Fibroblast of villous mesenchyme (primary cell): Measurements from ENCODE around the gene CCNG2. TPM values are rescaled to one million over a fixed set of nuclear protein-coding genes. Genes with fewer than 3 reads are reported as not detected.

Experiments used
- DNase-seq: peaks from one replicate; pipeline ENCODE4 v3.0.0-alpha.2; 2010; ENCODE audit warnings: low read depth
- H3K4me3 ChIP-seq: 2 replicates; pipeline ENCODE4 v1.5.1; 2011; ENCODE audit warnings: low read depth, mild to moderate bottlenecking, low read length
- total RNA-seq: library from RNA; depleted of rRNA; stranded (reverse); fragments of >200 nt; gene quantifications from 2 replicates; pipeline ENCODE4 v1.2.3, GENCODE V29; 2012
- TF ChIP-seq, protein P1 (sequence below): IDR thresholded peaks from 2 replicates; pipeline ENCODE4 v1.5.1; 2012; ENCODE audit warnings: low read depth, mild to moderate bottlenecking, low read length; ENCODE audit not compliant: insufficient read depth

Gene CCNG2
- total RNA-seq, 1 donor, result 25.9 TPM

DNA sequence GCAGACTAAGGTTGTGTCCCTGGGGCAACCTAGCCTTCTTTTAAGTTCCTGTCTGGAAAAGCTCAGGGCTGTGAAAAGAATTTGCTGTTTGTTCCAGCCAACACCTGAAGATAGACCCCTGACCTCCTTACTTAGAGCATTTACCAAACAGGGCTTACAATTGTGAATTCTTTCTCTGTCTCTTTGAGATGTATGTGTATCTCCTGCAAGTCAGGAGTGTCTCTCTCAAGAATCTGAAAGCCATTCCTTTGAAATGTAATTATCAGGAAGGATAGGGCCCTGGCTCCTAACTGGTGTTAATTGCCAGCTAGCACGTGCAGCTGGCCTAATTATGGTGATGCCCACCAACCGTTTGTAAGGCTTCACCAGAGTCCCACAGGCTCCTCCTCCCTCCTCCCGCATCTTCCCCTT, 18.2 kb downstream of the CCNG2 start:
- TF ChIP-seq, protein P1, sequence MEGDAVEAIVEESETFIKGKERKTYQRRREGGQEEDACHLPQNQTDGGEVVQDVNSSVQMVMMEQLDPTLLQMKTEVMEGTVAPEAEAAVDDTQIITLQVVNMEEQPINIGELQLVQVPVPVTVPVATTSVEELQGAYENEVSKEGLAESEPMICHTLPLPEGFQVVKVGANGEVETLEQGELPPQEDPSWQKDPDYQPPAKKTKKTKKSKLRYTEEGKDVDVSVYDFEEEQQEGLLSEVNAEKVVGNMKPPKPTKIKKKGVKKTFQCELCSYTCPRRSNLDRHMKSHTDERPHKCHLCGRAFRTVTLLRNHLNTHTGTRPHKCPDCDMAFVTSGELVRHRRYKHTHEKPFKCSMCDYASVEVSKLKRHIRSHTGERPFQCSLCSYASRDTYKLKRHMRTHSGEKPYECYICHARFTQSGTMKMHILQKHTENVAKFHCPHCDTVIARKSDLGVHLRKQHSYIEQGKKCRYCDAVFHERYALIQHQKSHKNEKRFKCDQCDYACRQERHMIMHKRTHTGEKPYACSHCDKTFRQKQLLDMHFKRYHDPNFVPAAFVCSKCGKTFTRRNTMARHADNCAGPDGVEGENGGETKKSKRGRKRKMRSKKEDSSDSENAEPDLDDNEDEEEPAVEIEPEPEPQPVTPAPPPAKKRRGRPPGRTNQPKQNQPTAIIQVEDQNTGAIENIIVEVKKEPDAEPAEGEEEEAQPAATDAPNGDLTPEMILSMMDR, result no peak
- no peak overlapping the region for H3K4me3 ChIP-seq
- DNase-seq, result no peak

DNA sequence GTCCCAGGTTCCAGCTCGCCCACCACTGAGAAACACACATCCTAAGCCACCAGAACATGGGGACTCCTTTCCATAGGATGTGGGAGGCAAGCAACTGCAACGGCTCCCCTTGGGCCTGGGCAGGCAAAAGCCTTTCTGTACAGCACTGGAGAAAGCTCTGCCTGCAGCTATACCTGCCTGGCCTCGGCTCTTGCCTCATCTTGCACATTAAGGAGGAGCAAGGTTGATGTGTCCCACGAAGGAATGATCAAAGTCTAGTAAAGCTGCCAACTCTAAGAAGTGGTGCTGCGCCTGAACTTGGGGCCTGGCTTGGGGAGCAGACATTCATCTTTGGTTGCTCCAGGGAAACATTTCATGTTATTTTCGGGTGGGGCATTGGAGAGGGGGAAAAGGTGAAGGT, 19.6 kb downstream of the CCNG2 start:
- TF ChIP-seq, protein P1, result no peak
- DNase-seq, result no peak
- no peak overlapping the region for H3K4me3 ChIP-seq

DNA sequence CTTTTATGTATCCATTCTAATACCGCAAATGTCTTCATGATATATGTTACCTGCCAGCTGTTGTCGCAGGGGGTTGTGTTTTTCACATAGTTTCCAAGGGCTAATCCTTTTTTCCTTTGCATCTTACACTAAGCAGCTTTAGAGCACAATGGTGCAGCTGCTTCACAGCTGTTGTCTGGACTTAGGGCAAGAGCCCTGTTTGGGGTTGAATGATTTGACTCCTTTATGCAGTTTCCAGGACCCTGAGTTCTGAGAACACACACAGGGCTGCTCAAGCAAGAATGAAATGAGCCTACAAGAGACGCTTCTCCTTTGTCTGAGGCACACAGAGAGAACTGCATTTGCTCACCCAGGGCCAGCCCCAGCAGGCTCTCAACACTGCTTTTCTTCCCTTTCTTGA, 20.2 kb downstream of the CCNG2 start:
- no peak overlapping the region for H3K4me3 ChIP-seq
- DNase-seq, result peak; percentile 62
- TF ChIP-seq, protein P1, result no peak

DNA sequence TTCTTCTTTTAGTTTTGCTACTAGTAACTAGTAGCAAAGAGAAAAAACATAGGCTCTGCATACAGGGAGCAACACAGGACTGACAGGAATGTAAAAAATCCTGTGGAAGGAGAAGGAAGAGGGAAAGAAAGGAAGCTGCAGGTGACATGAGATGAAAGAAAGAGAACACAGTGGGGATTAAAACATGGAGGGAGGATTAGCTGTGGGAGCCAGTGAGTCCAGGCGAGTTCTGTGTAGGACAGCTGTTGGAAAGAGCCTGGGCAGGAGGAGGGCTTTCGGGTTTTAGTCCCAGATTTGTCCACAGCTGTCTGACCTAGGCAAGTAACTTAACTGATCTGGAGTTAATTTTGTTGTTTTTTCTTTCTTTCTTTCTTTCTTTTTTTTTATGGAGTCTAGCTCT, 21.6 kb downstream of the CCNG2 start:
- no peak for DNase-seq
- no peak overlapping the region for H3K4me3 ChIP-seq
- TF ChIP-seq, protein P1, result no peak

DNA sequence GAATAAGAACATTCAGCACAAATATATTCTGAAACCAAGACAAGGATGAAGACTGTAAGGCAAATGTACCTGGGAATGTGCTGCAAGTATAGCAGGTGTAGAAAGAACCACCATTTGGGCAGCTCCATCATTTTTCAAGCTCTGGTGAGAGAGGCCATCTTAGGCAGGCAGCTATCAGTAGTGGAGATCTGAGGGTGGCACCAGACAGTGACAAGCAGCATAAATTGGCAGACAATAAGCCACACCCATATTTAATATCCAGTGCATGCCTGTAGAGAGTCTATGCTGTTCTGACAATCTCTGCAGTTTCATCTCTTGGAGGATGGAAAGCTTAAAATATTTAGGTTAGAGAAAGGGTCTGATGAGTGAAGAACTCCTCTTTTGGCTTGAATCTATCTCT, 22.5 kb downstream of the CCNG2 start:
- TF ChIP-seq, protein P1, result no peak
- H3K4me3 ChIP-seq, result no peak overlapping the region
- no peak for DNase-seq

DNA sequence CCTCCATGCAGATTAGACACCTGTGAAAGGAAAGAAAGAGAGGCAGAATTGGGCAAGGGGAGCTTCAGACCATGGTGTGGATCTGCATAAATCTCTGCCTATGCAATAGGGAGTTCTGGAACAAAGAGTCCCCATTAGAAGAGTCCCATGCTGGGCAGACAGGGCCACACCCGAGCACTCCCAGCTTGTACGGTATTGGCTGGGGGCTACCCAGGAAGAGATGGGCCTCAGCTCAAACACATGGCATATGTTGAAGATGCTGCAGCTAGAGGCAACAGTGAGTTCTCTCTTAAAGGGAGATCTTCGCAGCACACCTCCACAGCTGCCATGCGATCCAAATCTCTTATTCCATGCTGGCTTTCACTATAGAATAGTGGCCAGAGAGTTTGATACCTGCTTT, 24.7 kb downstream of the CCNG2 start:
- H3K4me3 ChIP-seq, result no peak overlapping the region
- no peak for DNase-seq
- TF ChIP-seq, protein P1, result no peak

DNA sequence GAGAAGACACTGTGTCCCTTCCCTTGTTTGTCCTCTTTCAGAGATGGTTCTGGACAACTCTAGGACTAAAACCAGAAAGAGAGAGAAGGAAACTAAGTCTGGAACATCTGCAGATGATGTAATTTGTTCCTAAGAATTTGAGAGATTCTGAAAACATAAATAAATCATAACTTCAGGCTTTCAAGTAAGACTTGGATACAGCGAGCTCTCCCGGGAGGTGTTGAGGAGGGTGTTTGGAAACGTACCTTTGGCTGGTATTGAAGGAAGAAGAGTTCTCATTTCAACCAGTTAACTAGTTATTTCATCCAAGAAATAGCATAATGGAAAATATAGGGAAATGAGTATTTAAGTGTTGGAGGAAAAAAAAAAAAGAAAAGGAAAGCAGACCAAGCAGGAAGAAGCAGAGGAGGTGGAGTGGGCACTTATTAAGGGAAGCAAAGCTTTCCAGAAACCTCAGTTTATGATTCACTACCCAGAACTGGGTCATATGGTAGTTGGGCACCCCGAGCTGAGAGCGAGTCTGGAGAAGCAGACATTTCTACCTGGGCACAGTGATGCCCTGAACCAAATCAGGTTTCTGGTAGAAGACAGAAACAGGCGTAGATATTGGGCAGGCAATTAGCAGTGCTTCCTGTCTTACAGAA, 26.9 kb downstream of the CCNG2 start:
- TF ChIP-seq, protein P1, result no peak
- peak; percentile 19 for DNase-seq
- no peak overlapping the region for H3K4me3 ChIP-seq
